Kidney (tissue), 14 donors: ENCODE measurements around the gene SORT1. TPM values are rescaled to one million over a fixed set of nuclear protein-coding genes. Genes with fewer than 3 reads are reported as not detected.
"Not testable (repeated sequence)": the region's sequence is repeated elsewhere in the genome, so short reads cannot be mapped to it uniquely, and the experiment has no call there.

Source experiments
- DNase-seq, 5 donors: peaks; one replicate each; pipeline ENCODE4 v3.0.0-alpha.2; 2013 to 2020
- FAIRE-seq: peaks from 2 replicates; lab custom pipeline; 2012; peaks lifted over from hg19 to GRCh38; lab: Jason Lieb, UNC
- H3K27ac ChIP-seq, 2 donors: one replicate each; pipeline ENCODE4 v1.7.0; 2013; ENCODE audit warnings: low read depth in 2 of 2, low read length in 2 of 2, inconsistent platforms in 1 of 2
- H3K27me3 ChIP-seq: one replicate; pipeline ENCODE4 v1.7.1; 2013; ENCODE audit warnings: low read length, inconsistent platforms; ENCODE audit not compliant: control insufficient read depth, insufficient read depth
- H3K36me3 ChIP-seq, 3 donors: one replicate each; pipeline versions ENCODE4 v1.7.0 to v1.7.1; 2013; ENCODE audit warnings: low read length in 3 of 3, control low read depth in 1 of 3, inconsistent platforms in 1 of 3; ENCODE audit not compliant: insufficient read depth in 3 of 3, control insufficient read depth in 2 of 3
- H3K4me1 ChIP-seq, 3 donors: one replicate each; pipeline versions ENCODE4 v1.7.0 to v1.7.1; 2013; ENCODE audit warnings: low read length in 3 of 3, inconsistent platforms in 1 of 3, low read depth in 1 of 3; ENCODE audit not compliant: control insufficient read depth in 2 of 3, insufficient read depth in 2 of 3
- H3K4me3 ChIP-seq, 3 donors: one replicate each; pipeline versions ENCODE4 v1.7.0 to v1.8.1; 2013; ENCODE audit warnings: low read length in 3 of 3, control low read depth in 1 of 3, inconsistent platforms in 1 of 3
- H3K9ac ChIP-seq, 3 donors: one replicate each; pipeline versions ENCODE4 v1.7.0 to v1.7.1; 2013; ENCODE audit warnings: low read length in 3 of 3, control low read depth in 1 of 3, inconsistent platforms in 1 of 3
- H3K9me3 ChIP-seq, 3 donors: one replicate each; pipeline versions ENCODE4 v1.7.0 to v1.7.1; 2013; ENCODE audit warnings: low read length in 3 of 3, control low read depth in 1 of 3, inconsistent platforms in 1 of 3; ENCODE audit not compliant: control insufficient read depth in 2 of 3, insufficient read depth in 1 of 3
- CTCF ChIP-seq: IDR thresholded peaks from 3 replicates; pipeline ENCODE4 v1.5.1; 2012; ENCODE audit warnings: mild to moderate bottlenecking, moderate library complexity, borderline replicate concordance; ENCODE audit not compliant: insufficient read depth; ENCODE audit errors: extremely low read depth
- intact Hi-C: fragments of 100-400 bp; cut with DNase I; formaldehyde crosslinking; loops from one replicate; pipeline ENCODE4 v1.11.1; 2022
- polyA plus RNA-seq: library from polyadenylated mRNA; stranded (reverse); fragments of 350-450 nt; fragmentation: Illumina TruSeq; extraction: RNeasy Lipid Tissue Mini Kit (QIAGEN cat#74804); gene quantifications from one replicate; pipeline ENCODE4 v1.2.3, GENCODE V29; 2014; ENCODE audit warnings: low read depth, low replicate concordance; ENCODE audit not compliant: insufficient read depth
- total RNA-seq: library from RNA; stranded (reverse); fragmentation: NEBNext Ultra II Directional; extraction: Animal tissue kit (Norgen Biotek cat#: 25700); gene quantifications from one replicate; pipeline ENCODE4 v1.2.1, GENCODE V29; 2021
- donor health status: control.
- donor health status: control.
- donor health status: control.
- donor health status: control.
- donor health status: control.
- donor health status: DM: yes; HTN: yes; CAD: no.
- donor health status: Normal renal cell carcinoma (clear cell type).

The SORT1 gene
- total and polyA plus RNA-seq, 2 donors from 2014 or later, result 33.5 to 169 TPM

GRCh38 chr1:109396513-109396839 is 1.2 kb downstream of the SORT1 start:
- FAIRE-seq, result no peak
- Histone ChIP-seq H3K9me3 (no peaks in the 10 kb centered on the region), H3K9ac (peak overlapping the region; percentile 26 to 43 (median 33)), H3K36me3 (peaks cover 0 to 5% (median 0%) of the 10 kb centered on the region in 3 donors), H3K27ac (peak overlapping the region; percentile 55 to 59), H3K4me1 (peaks cover 10 to 37% (median 29%) of the 10 kb centered on the region in 3 donors), H3K4me3 (peak overlapping the region; percentile 55 to 60 (median 59)), H3K27me3 (no peaks in the 10 kb centered on the region)
- no peak for DNase-seq
- TF ChIP-seq CTCF, result no peak
- intact Hi-C loops, result no loop called here

- Histone ChIP-seq H3K36me3 (no peaks in the 10 kb centered on the region), H3K4me3 (peak overlapping the region in 2 of 3 donors; percentile 59 to 60), H3K9me3 (no peaks in the 10 kb centered on the region), H3K4me1 (peaks cover 10 to 38% (median 29%) of the 10 kb centered on the region in 3 donors), H3K27me3 (no peaks in the 10 kb centered on the region), H3K9ac (peak overlapping the region in 2 of 3 donors; percentile 26 to 43), H3K27ac (peak overlapping the region; percentile 55 to 59)
- TF ChIP-seq CTCF, result no peak
- intact Hi-C loops, result no loop called here
- FAIRE-seq, result no peak
- DNase-seq, result peak in 1 of 5 donors; percentile 12
Observed at GRCh38 chr1:109395602-109396512, 1.9 kb downstream of the SORT1 start.

GRCh38 chr1:109395282-109395599 is 2.5 kb downstream of the SORT1 start:
- H3K9ac ChIP-seq, H3K9me3 ChIP-seq, H3K36me3 ChIP-seq, H3K27me3 ChIP-seq, DNase-seq, H3K4me3 ChIP-seq, intact Hi-C loops, FAIRE-seq: not testable (repeated sequence)
- Histone ChIP-seq H3K4me1 (peaks cover 10 to 40% (median 29%) of the 10 kb centered on the region in 3 donors), H3K27ac (peak overlapping the region in 1 of 2 donors; percentile 1)

GRCh38 chr1:109394591-109395281 is 3.0 kb downstream of the SORT1 start:
- peaks cover 10 to 44% (median 34%) of the 10 kb centered on the region in 3 donors for H3K4me1 ChIP-seq
- peak overlapping the region in 1 of 3 donors; percentile 4 for H3K4me3 ChIP-seq
- no peak for FAIRE-seq
- DNase-seq, result no peak
- peak overlapping the region; percentile 51 to 74 for H3K27ac ChIP-seq
- no peak for TF ChIP-seq CTCF
- peak overlapping the region in 1 of 3 donors; percentile 20 for H3K9ac ChIP-seq
- no peaks in the 10 kb centered on the region for H3K9me3 ChIP-seq
- no peaks in the 10 kb centered on the region for H3K27me3 ChIP-seq
- intact Hi-C loops, result no loop called here
- H3K36me3 ChIP-seq, result no peaks in the 10 kb centered on the region
